GM12865 (cell line): ENCODE results near the gene TSPAN4.

ENCODE experiments used
- DNase-seq: peaks from one replicate; pipeline ENCODE4 v3.0.0; 2010; ENCODE audit warnings: low read depth
- H3K4me3 ChIP-seq: 2 replicates; pipeline ENCODE4 v1.5.1; 2011; ENCODE audit warnings: mild to moderate bottlenecking, low read depth, low read length, control low read depth
- TF ChIP-seq, protein P1 (sequence below): IDR thresholded peaks from 2 replicates; pipeline ENCODE4 v1.5.1; 2011; ENCODE audit warnings: low read length, control low read depth, low read depth, inconsistent platforms; ENCODE audit not compliant: insufficient read depth; ENCODE audit errors: missing control alignments

TSPAN4 gene

DNA sequence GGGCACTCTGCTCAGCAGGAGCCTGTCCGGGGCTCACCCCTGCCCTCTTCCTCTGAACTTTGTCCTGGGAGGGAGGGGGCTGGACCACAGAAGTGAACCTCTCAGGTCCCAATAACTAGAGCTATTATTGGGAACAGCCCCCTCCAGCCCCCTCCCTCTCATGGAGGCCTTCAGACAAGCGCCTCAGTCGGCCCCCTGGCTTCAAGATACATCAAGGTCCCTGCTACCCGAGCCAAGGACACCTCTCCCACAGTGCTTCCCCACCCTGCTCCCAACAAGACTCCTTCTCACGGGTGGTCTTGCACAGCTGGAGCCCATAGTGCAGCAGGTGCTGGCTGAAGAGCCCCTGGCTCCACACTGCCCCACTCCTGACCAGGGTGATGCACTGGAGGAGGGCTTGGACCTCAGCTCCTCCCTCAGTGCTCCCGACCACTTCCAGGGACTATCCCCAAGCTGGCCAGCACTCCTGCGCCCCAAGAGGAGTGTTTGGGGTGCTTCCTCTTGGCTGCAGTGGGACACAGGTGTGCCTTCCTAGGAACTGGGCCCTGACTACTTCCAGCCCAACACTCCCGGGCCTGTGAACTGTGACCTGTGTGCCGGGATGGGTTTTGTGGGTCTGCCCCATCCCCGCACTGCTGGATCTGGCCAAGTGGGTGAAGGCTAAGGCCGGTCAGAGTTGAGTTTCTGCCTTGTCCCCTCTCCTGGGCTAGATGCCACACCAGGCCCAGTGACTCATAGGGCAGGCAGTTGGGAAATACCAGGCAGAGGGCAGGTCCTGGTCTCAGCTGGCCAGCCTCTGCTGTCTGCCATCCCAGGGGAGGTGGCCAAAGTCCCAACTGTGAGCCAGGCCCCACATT is 21.8 kb upstream of the TSPAN4 start:
- peak overlapping the region; percentile 65 for H3K4me3 ChIP-seq
- no peak for DNase-seq
- TF ChIP-seq, protein P1, sequence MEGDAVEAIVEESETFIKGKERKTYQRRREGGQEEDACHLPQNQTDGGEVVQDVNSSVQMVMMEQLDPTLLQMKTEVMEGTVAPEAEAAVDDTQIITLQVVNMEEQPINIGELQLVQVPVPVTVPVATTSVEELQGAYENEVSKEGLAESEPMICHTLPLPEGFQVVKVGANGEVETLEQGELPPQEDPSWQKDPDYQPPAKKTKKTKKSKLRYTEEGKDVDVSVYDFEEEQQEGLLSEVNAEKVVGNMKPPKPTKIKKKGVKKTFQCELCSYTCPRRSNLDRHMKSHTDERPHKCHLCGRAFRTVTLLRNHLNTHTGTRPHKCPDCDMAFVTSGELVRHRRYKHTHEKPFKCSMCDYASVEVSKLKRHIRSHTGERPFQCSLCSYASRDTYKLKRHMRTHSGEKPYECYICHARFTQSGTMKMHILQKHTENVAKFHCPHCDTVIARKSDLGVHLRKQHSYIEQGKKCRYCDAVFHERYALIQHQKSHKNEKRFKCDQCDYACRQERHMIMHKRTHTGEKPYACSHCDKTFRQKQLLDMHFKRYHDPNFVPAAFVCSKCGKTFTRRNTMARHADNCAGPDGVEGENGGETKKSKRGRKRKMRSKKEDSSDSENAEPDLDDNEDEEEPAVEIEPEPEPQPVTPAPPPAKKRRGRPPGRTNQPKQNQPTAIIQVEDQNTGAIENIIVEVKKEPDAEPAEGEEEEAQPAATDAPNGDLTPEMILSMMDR = no peak

DNA sequence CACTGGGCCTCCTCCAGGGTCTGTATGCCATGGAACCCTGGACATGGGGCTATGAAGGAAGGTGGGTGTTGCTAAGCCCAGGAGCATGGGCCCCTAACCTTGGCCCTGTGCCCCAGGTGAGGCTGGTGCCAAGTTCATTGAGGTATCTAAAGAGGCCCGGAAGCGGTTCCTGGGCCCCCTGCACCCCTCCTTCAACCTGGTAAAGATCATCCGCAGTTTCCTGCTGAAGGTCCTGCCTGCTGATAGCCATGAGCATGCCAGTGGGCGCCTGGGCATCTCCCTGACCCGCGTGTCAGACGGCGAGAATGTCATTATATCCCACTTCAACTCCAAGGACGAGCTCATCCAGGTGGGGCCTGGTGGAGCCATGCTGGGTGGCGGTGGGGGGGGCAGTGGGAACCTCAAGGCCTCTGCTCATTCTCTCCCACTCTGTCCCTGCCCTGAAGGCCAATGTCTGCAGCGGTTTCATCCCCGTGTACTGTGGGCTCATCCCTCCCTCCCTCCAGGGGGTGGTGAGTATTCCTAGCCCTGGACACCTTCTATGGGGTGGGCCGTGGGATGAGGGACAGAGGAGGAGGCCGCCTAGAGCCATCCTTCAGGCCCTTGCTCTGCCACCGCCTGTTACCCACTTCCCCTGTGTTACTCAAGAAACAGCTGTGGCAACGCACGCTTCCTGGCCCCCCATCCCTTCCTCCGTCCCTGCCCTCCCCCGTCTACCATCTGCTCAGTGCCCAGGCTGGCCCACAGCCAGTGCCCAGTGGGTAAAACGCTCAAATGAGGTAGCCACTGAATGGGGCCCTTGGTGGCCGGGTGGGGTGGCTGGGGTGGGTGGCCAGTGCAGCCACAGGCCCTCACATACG is 20.9 kb upstream of the TSPAN4 start:
- TF ChIP-seq, protein P1 = no peak
- no peak overlapping the region for H3K4me3 ChIP-seq
- no peak for DNase-seq

DNA sequence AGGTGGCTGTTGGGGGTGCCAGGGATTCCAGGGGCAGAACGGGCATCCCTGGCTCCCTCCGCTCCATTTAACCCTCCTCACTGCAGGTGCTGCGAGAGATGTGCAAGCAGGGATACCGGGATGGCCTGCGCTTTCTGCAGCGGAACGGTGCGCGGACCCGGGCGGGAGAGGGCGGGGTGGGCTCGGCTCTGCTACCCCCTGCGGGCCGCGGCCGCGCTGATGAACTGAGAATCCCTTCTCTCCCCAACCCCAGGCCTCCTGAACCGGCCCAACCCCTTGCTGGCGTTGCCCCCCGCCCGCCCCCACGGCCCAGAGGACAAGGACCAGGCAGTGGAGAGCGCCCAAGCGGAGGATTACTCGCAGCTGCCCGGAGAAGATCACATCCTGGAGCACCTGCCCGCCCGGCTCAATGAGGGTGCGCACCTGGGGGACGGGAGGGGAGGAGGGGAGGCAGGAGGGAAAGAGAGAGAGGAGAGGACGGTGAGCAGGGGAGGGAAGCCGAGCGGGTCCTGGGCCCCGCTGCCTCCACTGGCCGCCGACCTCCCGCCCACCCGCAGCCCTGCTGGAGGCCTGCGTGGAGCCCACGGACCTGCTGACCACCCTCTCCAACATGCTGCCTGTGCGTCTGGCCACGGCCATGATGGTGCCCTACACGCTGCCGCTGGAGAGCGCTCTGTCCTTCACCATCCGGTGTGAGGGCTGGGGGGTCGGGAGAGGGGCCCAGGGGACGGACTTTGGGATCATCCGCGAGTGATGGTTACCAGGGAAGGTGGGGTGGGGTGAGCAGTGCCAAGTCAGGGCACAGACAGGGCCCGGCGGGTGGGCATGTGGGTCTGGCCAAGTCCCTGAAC is 19.0 kb upstream of the TSPAN4 start:
- TF ChIP-seq, protein P1 = no peak
- no peak overlapping the region for H3K4me3 ChIP-seq
- no peak for DNase-seq

DNA sequence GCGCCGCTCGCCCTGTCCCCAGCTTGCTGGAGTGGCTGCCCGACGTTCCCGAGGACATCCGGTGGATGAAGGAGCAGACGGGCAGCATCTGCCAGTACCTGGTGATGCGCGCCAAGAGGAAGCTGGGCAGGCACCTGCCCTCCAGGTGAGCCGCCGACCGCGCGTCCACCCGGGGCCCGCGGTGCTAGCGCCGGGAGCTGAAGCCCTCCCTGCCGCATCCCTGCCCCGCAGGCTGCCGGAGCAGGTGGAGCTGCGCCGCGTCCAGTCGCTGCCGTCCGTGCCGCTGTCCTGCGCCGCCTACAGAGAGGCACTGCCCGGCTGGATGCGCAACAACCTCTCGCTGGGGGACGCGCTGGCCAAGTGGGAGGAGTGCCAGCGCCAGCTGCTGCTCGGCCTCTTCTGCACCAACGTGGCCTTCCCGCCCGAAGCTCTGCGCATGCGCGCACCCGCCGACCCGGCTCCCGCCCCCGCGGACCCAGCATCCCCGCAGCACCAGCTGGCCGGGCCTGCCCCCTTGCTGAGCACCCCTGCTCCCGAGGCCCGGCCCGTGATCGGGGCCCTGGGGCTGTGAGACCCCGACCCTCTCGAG is 18.3 kb upstream of the TSPAN4 start:
- TF ChIP-seq, protein P1 = no peak
- DNase-seq = no peak
- H3K4me3 ChIP-seq = no peak overlapping the region

DNA sequence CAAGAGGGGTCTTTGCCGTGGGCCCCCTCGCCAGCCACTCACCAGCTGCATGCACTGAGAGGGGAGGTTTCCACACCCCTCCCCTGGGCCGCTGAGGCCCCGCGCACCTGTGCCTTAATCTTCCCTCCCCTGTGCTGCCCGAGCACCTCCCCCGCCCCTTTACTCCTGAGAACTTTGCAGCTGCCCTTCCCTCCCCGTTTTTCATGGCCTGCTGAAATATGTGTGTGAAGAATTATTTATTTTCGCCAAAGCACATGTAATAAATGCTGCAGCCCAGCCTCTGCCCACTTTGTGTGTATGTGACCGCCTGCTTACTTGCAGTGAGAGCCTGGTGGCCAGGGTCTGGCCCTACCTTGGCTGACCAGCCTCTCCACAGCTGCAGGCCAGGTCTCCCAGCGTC is 17.7 kb upstream of the TSPAN4 start:
- H3K4me3 ChIP-seq = no peak overlapping the region
- TF ChIP-seq, protein P1 = no peak
- no peak for DNase-seq
